ENCODE measurements around the gene IRF2BP1. TPM values are rescaled to one million over a fixed set of nuclear protein-coding genes. Genes with fewer than 3 reads are reported as not detected.

IRF2BP1 gene
- total RNA-seq, 4 donors from 2014 or later = 25.2 to 53.3 (median 36.2) TPM

DNA sequence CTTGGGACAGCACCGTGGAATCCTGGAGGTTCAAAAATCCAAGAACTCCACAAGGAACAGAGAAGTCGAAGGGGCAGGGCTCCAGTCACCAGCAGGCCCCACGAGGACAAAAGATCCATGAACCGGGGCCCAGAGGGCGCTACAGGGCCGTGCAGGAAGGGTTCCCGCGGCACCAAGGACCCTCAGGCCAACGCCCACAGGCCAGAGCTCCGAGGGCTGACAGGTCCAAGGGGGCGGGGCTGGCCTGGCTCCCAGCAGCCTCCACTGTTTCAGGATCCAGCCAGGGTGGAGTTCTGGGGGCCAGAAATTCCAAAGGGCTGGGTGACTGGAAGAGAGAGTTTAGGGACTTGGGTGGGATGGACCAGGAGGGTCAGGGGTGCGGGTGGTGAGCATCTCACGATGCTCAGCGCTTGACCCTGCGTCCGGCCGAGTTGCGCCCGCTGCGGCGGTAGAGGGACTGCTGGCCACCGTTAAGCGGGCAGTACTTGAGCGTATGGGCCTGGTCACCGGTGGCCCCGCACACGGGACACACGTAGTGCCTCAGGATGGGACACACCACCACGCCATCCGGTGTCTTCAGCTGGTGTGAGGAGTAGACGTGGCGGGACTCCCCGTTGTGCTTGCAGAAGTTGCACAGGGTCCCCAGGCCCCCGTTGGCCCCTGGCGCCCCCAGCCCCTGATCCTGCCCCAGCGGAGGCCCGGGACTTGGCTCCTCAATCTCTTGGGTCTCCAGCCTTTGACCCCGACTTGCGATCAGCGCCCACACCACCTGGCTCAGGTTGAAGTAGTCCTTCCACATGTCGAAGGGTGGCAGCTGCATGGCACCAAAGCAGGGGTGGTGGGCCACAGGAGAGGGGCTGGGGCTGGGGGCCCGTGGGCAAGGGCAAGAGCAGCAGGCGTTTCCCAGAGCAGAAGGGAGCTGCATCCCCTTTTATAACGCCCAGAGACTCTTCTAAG, 28.2 kb upstream of the IRF2BP1 start, which contains the start of gene NANOS2:
Gene NANOS2, minus strand, starts transcription at position 905 of the 957 bp plus-strand sequence. Its CDS starts 85 bp downstream, at position 820.
- H3K36me3 ChIP-seq = no peaks in the 10 kb centered on the region
- peaks cover 78% of the 10 kb centered on the region for H3K27me3 ChIP-seq
- WGBS, 2 donors (ENCODE audit: low coverage in 1 of 2) = 17% methylated on average over 2 of the region's 44 CpGs; no CpG with 5 or more reads in 1 of the 2 donors
- H3K4me3 ChIP-seq = no peak within 1 kb of the TSS
- H3K4me1 ChIP-seq = no peaks in the 10 kb centered on the region
- H3K9me3 ChIP-seq = no peaks in the 10 kb centered on the region
- no peak within 1 kb of the TSS for H3K27ac ChIP-seq
- TF ChIP-seq, protein P1, sequence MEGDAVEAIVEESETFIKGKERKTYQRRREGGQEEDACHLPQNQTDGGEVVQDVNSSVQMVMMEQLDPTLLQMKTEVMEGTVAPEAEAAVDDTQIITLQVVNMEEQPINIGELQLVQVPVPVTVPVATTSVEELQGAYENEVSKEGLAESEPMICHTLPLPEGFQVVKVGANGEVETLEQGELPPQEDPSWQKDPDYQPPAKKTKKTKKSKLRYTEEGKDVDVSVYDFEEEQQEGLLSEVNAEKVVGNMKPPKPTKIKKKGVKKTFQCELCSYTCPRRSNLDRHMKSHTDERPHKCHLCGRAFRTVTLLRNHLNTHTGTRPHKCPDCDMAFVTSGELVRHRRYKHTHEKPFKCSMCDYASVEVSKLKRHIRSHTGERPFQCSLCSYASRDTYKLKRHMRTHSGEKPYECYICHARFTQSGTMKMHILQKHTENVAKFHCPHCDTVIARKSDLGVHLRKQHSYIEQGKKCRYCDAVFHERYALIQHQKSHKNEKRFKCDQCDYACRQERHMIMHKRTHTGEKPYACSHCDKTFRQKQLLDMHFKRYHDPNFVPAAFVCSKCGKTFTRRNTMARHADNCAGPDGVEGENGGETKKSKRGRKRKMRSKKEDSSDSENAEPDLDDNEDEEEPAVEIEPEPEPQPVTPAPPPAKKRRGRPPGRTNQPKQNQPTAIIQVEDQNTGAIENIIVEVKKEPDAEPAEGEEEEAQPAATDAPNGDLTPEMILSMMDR (IDR thresholded peaks at IDR 0.05) = no peak
- TF ChIP-seq EP300 (IDR thresholded peaks at IDR 0.05) = no peak
- TF ChIP-seq POLR2AphosphoS5 (IDR thresholded peaks at IDR 0.05) = no peak
- TF ChIP-seq POLR2A (IDR thresholded peaks at IDR 0.05) = no peak
- no peak for ATAC-seq

DNA sequence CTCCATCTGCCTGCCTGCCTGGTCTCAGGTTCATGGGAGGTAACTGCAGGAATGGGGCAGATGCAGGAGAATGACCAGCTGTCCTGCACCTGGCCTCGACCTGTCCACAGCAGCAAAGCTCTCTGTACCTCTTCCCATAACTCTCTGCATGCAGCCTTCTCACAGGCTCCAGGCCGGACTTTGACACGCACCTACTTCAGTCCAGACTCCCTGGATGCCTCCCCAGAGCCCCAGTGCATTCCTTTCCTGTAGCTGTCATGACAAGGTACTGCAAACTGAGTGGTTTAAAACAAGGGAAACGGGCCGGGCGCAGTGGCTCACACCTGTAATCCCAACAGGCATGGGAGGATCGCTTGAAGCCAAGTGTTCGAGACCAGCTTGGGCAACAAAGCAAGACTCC, 25.4 kb upstream of the IRF2BP1 start:
- no peak overlapping the region for H3K4me3 ChIP-seq
- ATAC-seq = no peak
- H3K4me1 ChIP-seq = no peaks in the 10 kb centered on the region
- no peaks in the 10 kb centered on the region for H3K9me3 ChIP-seq
- WGBS, 2 donors (ENCODE audit: low coverage in 1 of 2) = 83 to 96% methylated on average over 2 to 5 of the region's 8 CpGs
- peaks cover 59% of the 10 kb centered on the region for H3K27me3 ChIP-seq
- H3K27ac ChIP-seq = no peak overlapping the region
- no peaks in the 10 kb centered on the region for H3K36me3 ChIP-seq
- TF ChIP-seq, protein P1 (IDR thresholded peaks at IDR 0.05) = no peak
- TF ChIP-seq EP300 (IDR thresholded peaks at IDR 0.05) (no peak), POLR2A (IDR thresholded peaks at IDR 0.05) (no peak), POLR2AphosphoS5 (IDR thresholded peaks at IDR 0.05) (no peak)

DNA sequence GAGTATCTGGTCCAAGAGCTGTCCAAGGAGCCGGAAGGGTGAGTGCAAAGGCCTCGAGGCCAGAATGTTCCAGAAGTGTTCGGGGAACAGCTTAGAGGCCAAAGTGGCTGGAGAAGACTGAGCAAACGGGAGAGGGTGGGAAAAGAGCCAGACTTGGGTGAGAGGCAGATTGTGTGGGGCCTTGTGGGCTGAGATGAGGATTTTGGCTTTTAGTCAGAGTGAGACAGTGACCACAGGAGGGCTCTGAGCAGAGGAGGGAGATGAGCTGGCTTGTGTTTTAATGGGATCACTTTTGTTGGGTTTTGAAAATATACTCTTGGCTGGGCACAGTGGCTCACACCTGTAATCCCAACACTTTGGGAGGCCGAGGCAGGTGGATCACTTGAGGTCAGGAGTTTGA, 23.0 kb upstream of the IRF2BP1 start:
- peaks cover 45% of the 10 kb centered on the region for H3K27me3 ChIP-seq
- ATAC-seq = no peak
- H3K36me3 ChIP-seq = no peaks in the 10 kb centered on the region
- H3K4me3 ChIP-seq = no peak overlapping the region
- WGBS, 2 donors (ENCODE audit: low coverage in 1 of 2) = 78% methylated on average over 5 of the region's 5 CpGs; no CpG with 5 or more reads in 1 of the 2 donors
- H3K9me3 ChIP-seq = no peaks in the 10 kb centered on the region
- no peak overlapping the region for H3K27ac ChIP-seq
- TF ChIP-seq POLR2AphosphoS5 (IDR thresholded peaks at IDR 0.05) = no peak
- no peak for TF ChIP-seq POLR2A (IDR thresholded peaks at IDR 0.05)
- TF ChIP-seq EP300 (IDR thresholded peaks at IDR 0.05) = no peak
- TF ChIP-seq, protein P1 (IDR thresholded peaks at IDR 0.05) = no peak
- H3K4me1 ChIP-seq = no peaks in the 10 kb centered on the region

DNA sequence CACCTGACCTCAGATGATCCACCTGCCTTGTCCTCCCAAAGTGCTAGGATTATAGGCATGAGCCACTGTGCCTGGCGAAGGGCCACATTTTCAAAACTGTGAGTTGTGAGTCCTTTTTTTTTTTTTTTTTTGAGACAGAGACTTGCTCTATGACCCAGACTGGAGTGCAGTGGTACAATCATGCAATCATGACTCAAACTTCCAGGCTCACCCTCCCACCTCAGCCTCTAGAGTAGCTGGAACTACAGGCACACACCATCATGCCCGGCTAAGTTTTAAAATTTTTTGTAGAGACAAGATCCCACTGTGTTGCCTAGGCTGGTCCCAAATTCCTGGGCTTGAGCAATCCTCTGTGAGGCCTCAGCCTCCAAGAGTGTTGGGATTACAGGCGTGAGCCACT, 20.3 kb upstream of the IRF2BP1 start:
- no peak for ATAC-seq

More for the DNA sequence above, 20.3 kb upstream of the IRF2BP1 start:
- WGBS, 2 donors (ENCODE audit: low coverage in 1 of 2) = 87% methylated on average over 3 of the region's 3 CpGs; no CpG with 5 or more reads in 1 of the 2 donors
- Histone ChIP-seq H3K9me3 (no peaks in the 10 kb centered on the region), H3K27me3 (peaks cover 17% of the 10 kb centered on the region), H3K4me1 (peaks cover 0 to 16% (median under 1%) of the 10 kb centered on the region in 3 donors), H3K27ac (no peak overlapping the region), H3K4me3 (no peak overlapping the region), H3K36me3 (no peaks in the 10 kb centered on the region)
- TF ChIP-seq EP300 (IDR thresholded peaks at IDR 0.05) (no peak), POLR2AphosphoS5 (IDR thresholded peaks at IDR 0.05) (no peak), POLR2A (IDR thresholded peaks at IDR 0.05) (no peak)
- TF ChIP-seq, protein P1 (IDR thresholded peaks at IDR 0.05) = no peak
